HG03354 (cell line): ENCODE data around the gene ID3.
"Not testable (repeated sequence)": the region's sequence is repeated elsewhere in the genome, so short reads cannot be mapped to it uniquely, and the experiment has no call there.

Source experiments
- ATAC-seq: cut with Tn5 transposase; IDR thresholded peaks from one replicate; pipeline ENCODE4 v1.9.1; 2021; ENCODE audit warnings: mild to moderate bottlenecking; ENCODE audit not compliant: unreplicated experiment, poor library complexity, severe bottlenecking

The ID3 gene

DNA sequence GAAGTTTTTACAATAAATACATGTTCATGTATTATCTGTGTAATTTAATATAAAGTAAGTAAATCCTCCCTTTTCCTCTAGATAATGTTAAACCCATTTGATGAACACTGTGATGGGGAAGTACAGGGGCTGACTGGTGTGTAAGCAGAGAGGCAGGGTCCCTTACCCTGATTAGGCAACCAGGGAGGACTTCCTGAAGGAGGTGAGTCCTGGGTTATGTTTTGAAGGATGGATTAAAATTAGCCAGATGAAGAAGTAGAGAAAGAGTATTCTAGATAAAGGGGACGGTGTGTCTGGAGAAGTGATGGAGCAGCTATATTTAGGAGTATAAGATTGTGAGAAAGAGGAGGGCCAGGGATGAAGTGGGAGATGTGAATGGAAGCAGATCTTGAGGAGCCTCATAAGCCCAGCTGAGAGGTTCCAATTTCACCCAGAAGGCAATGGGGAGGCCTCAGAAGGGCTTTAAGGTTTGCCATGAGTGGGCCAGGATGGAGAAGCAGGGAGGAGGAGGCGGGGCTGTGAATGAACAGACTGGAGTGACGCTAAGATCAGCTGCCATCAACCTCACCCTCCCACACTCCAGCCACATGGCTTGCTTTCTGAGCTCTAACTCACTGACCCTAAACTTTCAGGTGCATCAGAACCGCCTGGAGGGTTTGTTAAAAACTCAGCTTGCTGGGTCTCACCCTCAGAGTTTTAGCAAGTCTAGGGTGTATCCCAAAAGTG is 30.9 kb upstream of the ID3 start:
- no peak for ATAC-seq

DNA sequence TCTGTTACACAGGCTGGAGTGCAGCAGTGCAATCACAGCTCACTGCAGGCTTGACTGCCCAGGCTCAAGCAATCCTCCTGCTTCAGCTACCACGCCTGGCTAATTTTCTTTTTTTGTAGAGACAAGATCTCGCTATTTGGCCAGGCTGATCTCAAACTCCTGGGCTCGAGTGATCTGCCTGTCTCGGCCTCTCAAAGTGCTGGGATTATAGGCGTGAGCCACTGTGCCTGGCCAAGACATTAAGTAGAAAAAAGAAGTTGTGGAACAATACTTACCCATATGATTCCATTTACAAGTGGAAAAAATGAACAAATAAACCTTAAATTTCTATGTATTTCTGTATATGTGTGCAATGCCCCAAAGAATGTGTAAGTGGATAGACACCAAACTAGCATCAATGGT is 30.3 kb upstream of the ID3 start:
- ATAC-seq: no peak

GRCh38 chr1:23588749-23589548 is 29.6 kb upstream of the ID3 start:
- ATAC-seq: no peak

DNA sequence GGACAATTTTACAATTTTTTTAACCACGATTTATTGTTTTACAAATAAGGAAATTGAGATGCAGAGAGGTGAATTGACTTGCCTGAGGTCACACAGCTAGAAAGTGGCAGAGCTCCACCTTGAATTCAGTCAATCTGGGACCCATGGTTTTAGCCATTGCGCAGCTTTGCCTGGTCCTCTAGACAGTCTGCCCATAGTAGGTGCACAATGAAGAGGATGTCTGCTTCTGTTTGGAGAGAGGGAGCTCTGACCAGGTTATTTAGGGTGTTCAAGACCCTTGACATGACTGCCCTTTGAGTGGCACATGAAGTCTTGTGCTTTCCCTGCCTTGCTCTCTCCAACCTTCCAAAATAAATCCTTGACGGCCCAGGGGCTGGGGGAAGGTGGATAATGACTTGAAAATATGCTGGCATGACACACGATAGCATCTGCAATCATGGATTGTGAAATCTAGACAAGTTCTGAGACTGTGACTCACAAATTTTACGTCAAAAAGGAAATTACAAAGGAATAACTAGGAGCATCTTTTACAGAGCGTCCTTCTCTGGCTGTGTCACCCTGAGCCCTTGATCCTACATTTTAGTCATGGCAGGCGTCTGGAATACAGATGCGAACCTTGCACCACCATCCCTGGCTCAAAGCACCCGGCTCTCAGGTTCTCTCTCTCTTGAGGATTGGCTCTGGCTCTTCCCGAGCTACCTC is 26.2 kb upstream of the ID3 start:
- ATAC-seq: no peak

GRCh38 chr1:23583727-23584126 is 24.4 kb upstream of the ID3 start:
- ATAC-seq: not testable (repeated sequence)

- no peak for ATAC-seq
These were observed 23.5 kb upstream of the ID3 start for GRCh38 chr1:23582820-23583219.

- no peak for ATAC-seq
These were observed 21.9 kb upstream of the ID3 start for GRCh38 chr1:23581219-23581618.

GRCh38 chr1:23578997-23579363 is 19.7 kb upstream of the ID3 start:
- no peak for ATAC-seq

GRCh38 chr1:23578311-23578996 is 19.2 kb upstream of the ID3 start:
- ATAC-seq: no peak

DNA sequence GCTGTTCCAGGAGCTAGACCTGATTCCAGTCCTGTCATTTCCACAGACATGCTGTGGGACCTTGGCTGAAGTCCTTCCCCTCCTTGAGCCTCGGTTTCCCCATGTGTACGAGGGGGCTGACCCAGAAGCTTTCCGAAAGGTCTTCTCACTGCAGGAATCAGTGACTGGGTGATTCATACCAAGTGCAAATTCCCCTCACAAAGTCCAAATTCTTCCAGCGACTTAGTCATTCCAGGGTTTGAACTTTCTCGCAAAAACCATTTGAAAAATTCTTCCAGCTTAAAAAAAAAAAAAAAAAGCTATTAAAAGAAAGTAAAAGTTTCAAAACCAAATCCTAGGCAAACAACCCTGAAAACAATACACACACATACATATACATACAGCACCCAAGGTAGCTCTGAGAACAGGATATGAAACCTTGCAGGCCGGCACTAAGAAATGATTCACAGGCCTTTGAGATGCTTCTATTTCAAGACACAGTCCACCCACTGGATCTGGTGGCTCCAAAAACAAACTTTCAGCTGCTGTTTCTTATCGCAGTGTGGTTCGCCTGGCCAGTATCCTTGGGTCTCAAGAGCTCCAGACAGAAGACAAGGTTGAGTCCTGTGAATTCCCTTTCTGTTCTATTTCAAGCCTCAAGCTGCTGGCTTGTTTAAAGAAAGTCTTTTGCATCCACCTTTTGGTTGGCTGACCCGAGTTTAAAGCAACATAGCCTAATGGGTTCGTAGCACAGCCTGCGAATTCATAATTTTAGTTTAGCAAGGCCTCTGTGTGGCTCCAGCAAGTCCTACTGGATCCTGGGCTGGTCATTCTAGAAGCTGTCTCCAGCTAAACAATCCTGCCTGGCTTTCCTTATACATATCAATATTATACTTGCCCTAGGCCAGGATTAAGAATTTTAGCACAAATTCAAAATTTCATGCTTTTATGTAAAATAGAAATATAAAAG is 18.0 kb upstream of the ID3 start:
- ATAC-seq: peak; percentile 87

GRCh38 chr1:23576338-23577055 is 17.2 kb upstream of the ID3 start:
- ATAC-seq: no peak

DNA sequence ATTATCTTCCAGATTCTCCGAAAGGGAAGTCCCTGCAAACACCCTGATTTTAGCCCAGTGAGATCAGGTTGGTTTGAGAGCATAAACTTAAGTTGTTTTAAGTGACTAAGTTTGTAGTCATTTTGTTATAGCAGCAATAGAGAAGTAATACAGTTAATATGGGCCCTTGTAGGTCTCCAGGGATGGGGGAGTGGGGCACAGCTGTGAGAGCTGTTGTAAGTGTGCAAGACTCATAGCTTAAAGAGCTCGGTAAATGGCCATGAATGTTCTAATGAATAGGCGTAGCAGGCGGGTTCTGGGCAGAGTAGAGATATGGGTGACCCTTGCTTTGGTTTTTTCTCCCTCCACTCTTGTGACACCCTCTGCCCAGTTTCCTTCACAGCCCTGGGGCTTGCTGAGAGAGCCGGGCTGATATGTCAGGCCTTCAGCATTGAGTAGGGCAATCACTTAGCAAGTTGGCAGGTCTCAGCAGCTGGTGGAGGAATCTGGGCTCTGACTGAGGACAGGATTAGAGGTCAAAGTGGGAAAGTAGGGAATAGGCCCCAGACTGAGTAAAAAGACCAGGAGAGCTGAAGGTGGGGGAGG is 16.0 kb upstream of the ID3 start:
- no peak for ATAC-seq

- peak; percentile 39 for ATAC-seq
These were observed 15.0 kb upstream of the ID3 start for GRCh38 chr1:23574265-23574754.

DNA sequence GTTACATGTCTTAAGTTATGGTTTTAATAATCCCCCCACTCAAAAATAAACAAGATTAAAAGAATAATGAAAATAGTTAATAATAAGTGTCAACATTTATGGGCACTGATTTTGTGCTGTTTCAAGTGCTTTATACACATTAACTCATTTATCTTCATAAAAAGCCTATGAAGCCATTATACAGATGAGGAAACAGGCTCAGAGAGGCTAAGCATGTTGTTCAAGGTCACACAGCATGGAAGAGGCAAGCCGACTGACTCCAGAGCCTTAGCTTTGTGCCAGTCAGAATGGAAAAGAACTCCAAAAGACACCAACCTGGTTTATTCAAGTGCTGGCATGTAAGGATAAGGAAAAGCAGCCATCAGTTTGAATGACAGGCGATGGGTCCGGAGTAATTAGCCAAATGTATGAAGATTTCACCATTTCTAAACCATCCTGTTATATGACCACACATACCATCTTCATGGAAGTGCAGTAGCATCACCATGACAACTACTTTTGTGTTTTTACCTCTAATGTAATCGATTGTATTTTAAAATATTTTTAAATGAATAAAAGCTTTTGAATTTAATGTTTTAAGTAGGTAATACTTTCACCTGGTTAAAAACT is 14.4 kb upstream of the ID3 start:
- no peak for ATAC-seq

GRCh38 chr1:23571465-23571864 is 12.2 kb upstream of the ID3 start:
- ATAC-seq: no peak

DNA sequence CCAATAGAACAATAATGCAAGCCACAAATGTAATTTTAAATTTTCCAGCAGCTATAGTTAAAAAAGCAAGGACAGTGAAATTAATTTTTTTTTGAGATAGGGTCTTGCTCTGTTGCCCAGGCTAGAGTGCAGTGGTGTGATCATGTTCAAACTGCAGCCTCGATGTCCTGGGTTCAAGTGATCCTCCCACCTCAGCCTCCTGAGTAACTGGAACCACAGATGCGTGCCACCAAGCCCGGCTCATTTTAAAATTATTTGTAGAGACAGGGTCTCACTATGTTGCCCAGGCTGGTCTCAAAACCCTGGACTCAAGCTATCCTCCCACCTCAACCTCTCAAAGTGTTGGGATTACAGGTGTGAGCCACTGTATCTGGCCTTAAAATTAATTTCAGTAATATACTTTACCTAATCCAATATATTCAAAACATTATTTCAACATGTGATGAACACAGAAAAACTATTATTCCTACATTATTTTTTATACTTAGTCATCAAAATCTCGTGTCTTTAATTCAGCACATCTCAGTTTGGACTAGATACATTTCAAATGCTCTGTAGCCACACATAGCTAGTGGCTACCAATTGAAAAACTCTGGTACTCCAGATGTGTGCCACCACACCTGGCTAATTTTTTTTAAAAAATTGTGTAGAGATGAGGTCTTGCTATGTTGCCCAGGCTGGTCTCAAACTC is 10.8 kb upstream of the ID3 start:
- ATAC-seq: no peak
